ENCODE data around the gene PPFIA4.

DNA sequence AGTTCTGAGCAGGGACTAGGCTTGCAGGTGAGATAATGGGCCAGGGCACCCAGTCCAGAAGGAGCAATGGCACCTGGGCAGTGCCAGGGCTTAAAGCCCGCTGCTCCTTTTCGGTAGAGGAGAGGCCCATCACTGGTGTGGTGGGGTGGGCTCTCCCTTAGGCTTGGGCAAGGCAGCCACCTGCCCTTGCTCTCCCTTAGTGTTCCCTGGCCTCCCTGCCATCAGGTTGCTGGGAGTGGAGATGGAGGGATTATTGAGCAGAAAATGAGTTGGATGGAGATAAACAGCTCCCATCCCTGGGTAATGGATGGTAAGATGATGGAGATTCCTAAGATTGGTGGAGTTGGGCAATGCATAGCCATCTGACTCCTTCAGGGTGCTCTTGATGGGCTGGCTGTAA is 51.7 kb downstream of the PPFIA4 start:
- no peak for TF ChIP-seq CTCF (conservative IDR thresholded peaks at IDR 0.05)
- TF ChIP-seq ZFX (IDR thresholded peaks at IDR 0.05), result no peak

All from C4-2B (cell line).